ENCODE measurements around the gene RNF207. TPM values are rescaled to one million over a fixed set of nuclear protein-coding genes. Genes with fewer than 3 reads are reported as not detected.

RNF207 gene
- total RNA-seq, 1 experiment from 2014 or later = 6.4 TPM

GRCh38 chr1:6257541-6258069, 51.7 kb downstream of the RNF207 start:
- Histone ChIP-seq H3K4me1 (ENCODE audit: insufficient read depth, low read length, poor library complexity, severe bottlenecking) (peaks cover 12% of the 10 kb centered on the region), H3K4me3 (ENCODE audit: low read depth, low read length, poor library complexity, severe bottlenecking) (no peak overlapping the region), H3K27me3 (replicated peaks; ENCODE audit: insufficient read depth, low read depth, low read length, poor library complexity) (no peaks in the 10 kb centered on the region), H3K27ac (ENCODE audit: low read depth, low read length, poor library complexity, severe bottlenecking) (no peak overlapping the region), H3K9me3 (ENCODE audit: low read depth, low read length, poor library complexity, severe bottlenecking) (no peaks in the 10 kb centered on the region), H3K36me3 (ENCODE audit: insufficient read depth, low read length, poor library complexity, severe bottlenecking) (no peaks in the 10 kb centered on the region)
- intact Hi-C loops (cut with micrococcal nuclease; ENCODE audit: unreplicated experiment) = no loop called here
- no TSS peak for BruUV-seq (replicated peaks)
- ChIA-PET POLR2A (ENCODE audit: low non-redundant PET) (no interaction called here), CTCF (no interaction called here)
- TF ChIP-seq CTCF (conservative IDR thresholded peaks at IDR 0.05; ENCODE audit: low read depth, low read length) (no peak), EZH2 (IDR thresholded peaks at IDR 0.05; ENCODE audit: borderline replicate concordance, low read depth, low read length, poor library complexity, severe bottlenecking) (no peak)
- DNase-seq (ENCODE audit: low spot score) = no peak

- no TSS peak for BruUV-seq (replicated peaks)
- no peak for DNase-seq (ENCODE audit: low spot score)
- Histone ChIP-seq H3K27me3 (replicated peaks; ENCODE audit: insufficient read depth, low read depth, low read length, poor library complexity) (no peaks in the 10 kb centered on the region), H3K36me3 (ENCODE audit: insufficient read depth, low read length, poor library complexity, severe bottlenecking) (no peaks in the 10 kb centered on the region), H3K4me1 (ENCODE audit: insufficient read depth, low read length, poor library complexity, severe bottlenecking) (peaks cover 20% of the 10 kb centered on the region), H3K9me3 (ENCODE audit: low read depth, low read length, poor library complexity, severe bottlenecking) (no peaks in the 10 kb centered on the region), H3K27ac (ENCODE audit: low read depth, low read length, poor library complexity, severe bottlenecking) (no peak overlapping the region), H3K4me3 (ENCODE audit: low read depth, low read length, poor library complexity, severe bottlenecking) (no peak overlapping the region)
- CTCF ChIA-PET = no interaction called here
- intact Hi-C loops (cut with micrococcal nuclease; ENCODE audit: unreplicated experiment) = no loop called here
- no peak for TF ChIP-seq EZH2 (IDR thresholded peaks at IDR 0.05; ENCODE audit: borderline replicate concordance, low read depth, low read length, poor library complexity, severe bottlenecking)
- TF ChIP-seq CTCF (conservative IDR thresholded peaks at IDR 0.05; ENCODE audit: low read depth, low read length) = no peak
- POLR2A ChIA-PET (ENCODE audit: low non-redundant PET) = no interaction called here
Measured at GRCh38 chr1:6258675-6259074, 52.8 kb downstream of the RNF207 start.

- BruUV-seq (replicated peaks) = no TSS peak
- intact Hi-C loops (cut with micrococcal nuclease; ENCODE audit: unreplicated experiment) = loop anchor here (5.0 kb wide), 1 partner anchor 83 kb away; no protein-coding TSS in a partner anchor
- DNase-seq (ENCODE audit: low spot score) = peak; percentile 87
- Histone ChIP-seq H3K4me1 (ENCODE audit: insufficient read depth, low read length, poor library complexity, severe bottlenecking) (peaks cover 20% of the 10 kb centered on the region), H3K27ac (ENCODE audit: low read depth, low read length, poor library complexity, severe bottlenecking) (no peak overlapping the region), H3K27me3 (replicated peaks; ENCODE audit: insufficient read depth, low read depth, low read length, poor library complexity) (no peaks in the 10 kb centered on the region), H3K36me3 (ENCODE audit: insufficient read depth, low read length, poor library complexity, severe bottlenecking) (no peaks in the 10 kb centered on the region), H3K9me3 (ENCODE audit: low read depth, low read length, poor library complexity, severe bottlenecking) (no peaks in the 10 kb centered on the region), H3K4me3 (ENCODE audit: low read depth, low read length, poor library complexity, severe bottlenecking) (peak overlapping the region; percentile 62)
- CTCF ChIA-PET = no interaction called here
- no peak for TF ChIP-seq CTCF (conservative IDR thresholded peaks at IDR 0.05; ENCODE audit: low read depth, low read length)
- no peak for TF ChIP-seq EZH2 (IDR thresholded peaks at IDR 0.05; ENCODE audit: borderline replicate concordance, low read depth, low read length, poor library complexity, severe bottlenecking)
- POLR2A ChIA-PET (ENCODE audit: low non-redundant PET) = no interaction called here
Measured at GRCh38 chr1:6259491-6260362, 53.8 kb downstream of the RNF207 start.
